Activated CD4-positive, alpha-beta T cell treated with anti-CD3 and anti-CD28 coated beads, Interleukin-10, Interleukin-2, amounts not matched to agents 100 ng/mL and 50 ng/mL, durations not matched to agents 16 hours and 8 hours (primary cell): ENCODE results near the gene KIF13A.

Experiments
- DNase-seq: peaks from one replicate; pipeline ENCODE4 v3.0.0-alpha.2; 2020

KIF13A gene

DNA sequence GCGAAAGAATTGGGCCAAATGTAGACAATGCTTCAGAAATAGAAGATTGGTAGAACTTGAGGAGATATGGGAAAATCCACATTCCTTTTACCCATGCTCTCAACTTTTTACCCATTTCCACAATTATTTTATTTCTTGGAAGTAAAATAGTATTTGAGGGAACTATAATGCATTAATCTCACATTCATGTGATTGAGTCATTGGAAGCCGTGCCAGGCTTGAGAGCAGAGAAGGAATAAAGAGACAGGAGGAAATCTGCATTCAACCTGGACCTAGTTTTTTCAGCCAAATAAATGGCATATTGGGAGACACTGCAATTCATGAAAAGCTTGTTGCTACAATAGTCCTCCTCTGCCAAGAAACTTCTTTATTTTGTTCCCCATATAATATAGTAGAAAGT lies 278.0 kb downstream of the KIF13A start:
- DNase-seq = no peak
